ENCODE data around the gene RANBP10. TPM values are rescaled to one million over a fixed set of nuclear protein-coding genes. Genes with fewer than 3 reads are reported as not detected.

RANBP10 gene
- total RNA-seq, 1 donor from 2014 or later: 8.7 TPM

- DNase-seq: no peak
Measured at GRCh38 chr16:67741118-67741517, 65.2 kb downstream of the RANBP10 start.

GRCh38 chr16:67740391-67740790, 66.0 kb downstream of the RANBP10 start:
- DNase-seq: no peak

GRCh38 chr16:67736858-67737257, 69.5 kb downstream of the RANBP10 start:
- no peak for DNase-seq

- no peak for DNase-seq
Measured at GRCh38 chr16:67734731-67735201, 71.6 kb downstream of the RANBP10 start.

- no peak for DNase-seq
Measured at GRCh38 chr16:67733734-67734470, 72.5 kb downstream of the RANBP10 start.

- no peak for DNase-seq
Measured at GRCh38 chr16:67731753-67732095, 74.6 kb downstream of the RANBP10 start.

- no peak for DNase-seq
Measured at GRCh38 chr16:67731071-67731752, 75.1 kb downstream of the RANBP10 start.

GRCh38 chr16:67730326-67730725, 76.0 kb downstream of the RANBP10 start:
- DNase-seq: no peak

GRCh38 chr16:67729636-67730248, 76.6 kb downstream of the RANBP10 start:
- no peak for DNase-seq

- DNase-seq: no peak
Measured at GRCh38 chr16:67727521-67728485, 78.6 kb downstream of the RANBP10 start.

GRCh38 chr16:67726106-67727034, 80.0 kb downstream of the RANBP10 start:
- no peak for DNase-seq

GRCh38 chr16:67723911-67724305, 82.5 kb downstream of the RANBP10 start:
- no peak for DNase-seq

GRCh38 chr16:67723151-67723910, 83.0 kb downstream of the RANBP10 start:
- no peak for DNase-seq

- DNase-seq: no peak
Measured at GRCh38 chr16:67720236-67720635, 86.1 kb downstream of the RANBP10 start.

- DNase-seq: peak; percentile 51
Measured at GRCh38 chr16:67719778-67720144, 86.6 kb downstream of the RANBP10 start.

GRCh38 chr16:67719048-67719777, 87.1 kb downstream of the RANBP10 start, which contains the start of gene GFOD2:
GFOD2 (minus strand) TSS chr16:67719316; CDS start chr16:67685715, 33,601 bp downstream.
- peak; percentile 94 for DNase-seq

- DNase-seq: no peak
Measured at GRCh38 chr16:67718668-67719047, 87.7 kb downstream of the RANBP10 start.

GRCh38 chr16:67716097-67716496, 90.3 kb downstream of the RANBP10 start:
- no peak for DNase-seq

- DNase-seq: no peak
Measured at GRCh38 chr16:67714522-67714921, 91.8 kb downstream of the RANBP10 start.
